ENCODE measurements around the gene RTBDN. TPM values are rescaled to one million over a fixed set of nuclear protein-coding genes. Genes with fewer than 3 reads are reported as not detected.
A peak's percentile ranks its signal among the peaks of the same experiment; 100 is the strongest.
"Not testable (repeated sequence)": the region's sequence is repeated elsewhere in the genome, so short reads cannot be mapped to it uniquely, and the experiment has no call there.

RTBDN gene
- total RNA-seq, 2 donors from 2014 or later, result not detected

DNA sequence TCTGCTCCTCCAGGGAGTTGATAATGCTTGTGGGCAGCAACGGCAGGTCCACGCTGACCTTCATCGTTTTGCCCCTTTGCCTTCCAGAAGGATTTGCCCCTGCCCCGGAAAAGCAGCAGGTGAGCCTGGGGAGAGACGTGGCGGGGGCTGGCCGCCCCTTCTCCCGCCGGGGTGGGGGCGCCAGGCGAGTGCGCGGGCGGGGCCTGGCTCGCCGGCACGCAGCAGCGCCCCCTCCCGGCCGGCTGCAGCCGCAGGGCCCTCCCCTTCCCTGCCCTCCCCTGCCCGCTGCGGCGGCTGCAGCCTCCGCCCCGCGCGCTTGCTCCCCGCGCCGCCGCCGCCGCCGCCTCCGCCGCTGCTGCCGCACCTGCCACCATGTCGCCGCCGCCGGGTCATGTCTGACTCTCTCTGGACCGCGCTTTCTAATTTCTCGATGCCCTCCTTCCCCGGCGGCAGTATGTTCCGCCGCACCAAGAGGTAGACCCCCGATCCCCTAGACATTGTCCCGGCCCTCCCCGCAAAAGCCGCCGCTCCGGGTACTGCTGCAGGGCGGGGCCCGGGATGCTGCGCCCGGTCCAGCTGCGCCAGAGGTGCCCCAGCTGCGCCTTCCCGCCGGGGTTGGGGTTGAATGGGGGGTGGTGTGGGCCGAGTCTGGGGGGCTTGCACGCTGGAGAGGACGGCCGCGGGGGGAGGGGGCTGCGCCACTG is 4.0 kb upstream of the RTBDN start, which contains the start of gene MAST1:
Gene MAST1 (plus strand): TSS at position 334 of the 704 bp plus-strand sequence. CDS start 58 bp downstream, at position 392.
- Mint-ChIP-seq H3K36me3 (peaks cover 4 to 17% of the 10 kb centered on the region in 2 donors), H3K9me3 (no peaks in the 10 kb centered on the region), H3K27ac (peak within 1 kb of the TSS in 1 of 2 donors; percentile 33)
- peak in 1 of 2 donors; percentile 70 for DNase-seq (ENCODE audit: low spot score in 2 of 2)
- ATAC-seq, result peak; percentile 52 to 70

DNA sequence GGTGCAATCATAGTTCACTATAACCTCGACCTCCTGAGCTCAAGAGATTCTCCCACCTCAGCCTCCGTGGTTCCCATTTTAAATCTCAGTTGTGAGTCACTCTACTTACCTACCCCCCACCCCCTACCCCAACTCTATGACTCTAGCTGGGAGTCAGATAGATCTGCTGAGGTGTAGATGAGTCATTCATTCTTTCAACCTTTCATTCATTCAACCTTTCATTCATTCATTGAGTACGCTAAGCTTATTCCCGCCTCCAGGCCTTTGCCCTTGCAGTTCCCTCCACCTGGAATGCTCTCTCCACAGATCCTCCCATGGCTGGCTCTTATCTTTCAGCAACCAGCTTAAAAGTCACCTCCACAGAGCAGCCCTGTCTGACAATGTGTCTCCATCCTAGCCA is 2.8 kb upstream of the RTBDN start:
- peak; percentile 53 to 77 for ATAC-seq
- Mint-ChIP-seq H3K27ac (no peak overlapping the region), H3K9me3 (no peaks in the 10 kb centered on the region), H3K36me3 (peaks cover 4 to 17% of the 10 kb centered on the region in 2 donors)
- no peak for DNase-seq (ENCODE audit: low spot score in 2 of 2)

DNA sequence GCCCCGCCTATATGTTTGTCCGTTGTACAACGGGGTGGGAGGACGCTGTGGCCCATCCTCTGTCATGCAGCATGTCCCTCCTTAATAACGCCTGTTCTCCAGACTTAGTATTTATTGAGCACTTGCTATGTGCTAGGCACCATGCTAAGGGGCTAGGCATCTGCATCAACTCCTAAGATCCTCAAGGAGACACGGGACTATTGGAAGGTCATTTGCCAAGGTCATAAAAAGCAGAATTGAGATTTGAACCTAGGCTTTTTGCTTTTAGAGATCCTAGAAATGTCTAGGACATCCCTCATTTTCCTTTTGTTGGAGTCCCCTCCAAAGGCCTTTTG is 2.1 kb upstream of the RTBDN start:
- Mint-ChIP-seq H3K27ac (no peak overlapping the region), H3K36me3 (peaks cover 4 to 17% of the 10 kb centered on the region in 2 donors), H3K9me3 (no peaks in the 10 kb centered on the region)
- ATAC-seq, result no peak
- no peak for DNase-seq (ENCODE audit: low spot score in 2 of 2)

DNA sequence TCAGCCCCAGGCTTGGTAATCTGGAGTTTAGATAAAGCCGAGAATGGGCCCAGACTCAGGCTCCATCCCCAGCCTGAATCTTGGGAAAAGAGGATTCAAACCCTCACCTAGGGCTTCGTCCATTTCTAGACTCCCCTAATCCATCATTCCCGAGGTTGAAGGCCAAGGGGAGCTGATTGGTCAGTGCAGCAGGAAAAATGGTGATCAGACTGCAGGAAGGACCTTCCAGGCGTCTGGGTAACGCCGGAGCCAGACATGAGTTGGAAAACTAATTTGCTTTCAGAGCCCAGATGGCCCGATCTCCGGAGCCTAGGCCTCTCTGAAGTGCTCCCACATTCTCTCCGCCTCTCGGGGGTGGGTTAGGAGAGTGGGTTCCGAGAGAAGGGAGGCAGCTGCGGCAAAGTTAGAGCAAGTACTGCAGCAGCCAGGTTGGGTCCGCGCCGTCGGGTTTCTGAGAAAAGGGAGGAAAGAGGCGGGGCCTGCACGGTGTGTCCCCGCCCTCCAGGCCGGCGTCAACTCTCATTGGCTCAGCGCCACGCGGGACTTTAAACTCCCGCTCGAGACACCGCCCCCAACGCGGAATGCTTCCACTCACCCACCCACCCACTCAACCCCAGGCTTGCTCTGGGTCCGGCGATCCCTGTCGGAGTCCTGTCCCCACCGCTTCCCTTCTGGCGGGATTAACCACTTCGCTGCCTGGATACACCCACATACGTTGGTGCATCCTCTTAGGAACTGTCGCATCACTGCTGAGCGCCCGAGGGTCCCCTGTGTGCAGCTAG is 788 bp upstream of the RTBDN start:
- Mint-ChIP-seq H3K36me3 (peaks cover 4 to 19% of the 10 kb centered on the region in 2 donors), H3K9me3 (no peaks in the 10 kb centered on the region), H3K27ac (no peak overlapping the region)
- DNase-seq (ENCODE audit: low spot score in 2 of 2) (peak in 1 of 2 donors; percentile 32), ATAC-seq (no peak)

DNA sequence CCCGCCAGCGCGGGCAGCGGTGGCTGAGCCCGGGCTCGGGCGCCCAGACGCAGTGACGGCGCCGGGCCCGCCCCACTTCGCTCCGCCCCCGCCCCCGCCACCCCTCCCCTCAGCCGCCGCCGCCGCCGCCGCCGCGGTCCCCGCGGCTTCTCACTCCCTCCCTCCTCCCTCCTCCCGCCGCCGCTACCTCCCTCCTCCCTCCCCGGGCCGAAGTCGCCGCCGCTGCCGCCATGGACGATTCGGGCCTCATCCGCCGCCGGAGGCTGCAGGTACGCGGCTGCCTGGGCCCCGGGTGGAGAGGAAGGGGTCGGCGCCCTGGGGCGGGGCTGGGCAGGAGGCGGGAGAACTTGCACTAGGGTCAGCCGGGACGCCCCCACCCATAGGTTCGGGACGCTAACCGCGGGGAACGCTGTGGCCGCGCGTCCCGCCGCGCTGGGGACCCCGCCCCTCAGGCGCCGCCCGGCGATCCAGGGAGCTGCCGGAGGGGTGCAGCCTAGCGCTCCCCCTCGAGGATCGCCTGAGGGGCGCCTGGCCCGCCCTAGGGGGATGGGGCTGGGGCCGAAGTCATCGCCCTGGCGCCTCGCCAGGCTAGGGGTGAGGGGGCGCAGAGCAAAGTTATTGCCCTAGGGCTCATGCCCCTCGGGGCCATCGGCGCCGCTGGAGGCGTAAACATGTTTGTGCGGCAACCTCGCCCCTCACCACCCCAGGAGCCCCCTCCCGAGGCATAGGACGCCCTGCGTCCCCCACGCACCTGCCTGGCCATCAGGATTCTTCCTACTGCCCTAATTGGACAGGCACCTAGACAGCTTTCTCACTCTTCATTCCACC is 427 bp downstream of the RTBDN start:
- Mint-ChIP-seq H3K27ac (no peak overlapping the region), H3K9me3 (no peaks in the 10 kb centered on the region), H3K36me3 (peaks cover 4 to 12% of the 10 kb centered on the region in 2 donors)
- ATAC-seq, result peak; percentile 15 to 18
- peak in 1 of 2 donors; percentile 24 for DNase-seq (ENCODE audit: low spot score in 2 of 2)

DNA sequence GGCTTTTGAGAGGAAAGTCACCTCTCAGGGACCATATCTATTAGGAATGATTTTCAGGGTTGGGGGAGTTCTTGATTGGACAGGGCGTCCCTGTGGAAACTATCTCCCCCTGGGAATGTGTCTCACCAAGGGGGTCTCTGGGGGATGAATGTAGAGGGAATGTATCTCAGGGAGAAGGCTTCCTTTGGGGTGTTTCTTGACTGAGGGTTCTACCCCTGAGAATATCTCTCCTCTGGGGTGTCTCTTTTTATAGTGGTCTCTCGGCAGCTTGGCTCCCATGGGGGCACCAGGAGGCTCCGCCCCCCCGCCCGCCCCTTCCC is 1.0 kb downstream of the RTBDN start:
- DNase-seq (ENCODE audit: low spot score in 2 of 2) (no peak), ATAC-seq (no peak)
- no peak overlapping the region for H3K27ac Mint-ChIP-seq
- H3K9me3 Mint-ChIP-seq, result no peaks in the 10 kb centered on the region
- peaks cover 4 to 12% of the 10 kb centered on the region in 2 donors for H3K36me3 Mint-ChIP-seq

DNA sequence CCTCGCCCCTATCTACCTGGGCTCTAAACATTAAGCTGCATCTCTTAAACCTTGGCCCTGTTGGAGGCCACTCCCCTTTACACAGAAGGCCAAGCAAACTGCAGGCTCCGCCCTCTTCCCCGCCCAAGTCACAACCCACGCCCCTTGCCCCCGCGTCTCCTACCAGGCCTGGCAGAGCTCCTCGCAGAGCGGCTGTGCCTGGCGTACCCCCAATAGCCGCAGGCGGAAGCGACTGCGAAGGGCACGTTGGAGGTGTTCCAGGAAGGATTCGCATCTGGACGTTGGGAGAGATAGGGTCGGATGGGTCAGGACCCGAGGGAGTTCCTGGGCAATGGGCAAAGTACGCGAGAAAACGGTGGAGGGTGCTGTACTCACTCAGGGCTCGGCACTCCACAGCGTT is 5.9 kb downstream of the RTBDN start:
- Mint-ChIP-seq H3K36me3 (peaks cover 5 to 6% of the 10 kb centered on the region in 2 donors), H3K9me3 (no peaks in the 10 kb centered on the region), H3K27ac (no peak overlapping the region)
- DNase-seq (ENCODE audit: low spot score in 2 of 2) (peak in 1 of 2 donors; percentile 57), ATAC-seq (peak; percentile 39 to 73)

DNA sequence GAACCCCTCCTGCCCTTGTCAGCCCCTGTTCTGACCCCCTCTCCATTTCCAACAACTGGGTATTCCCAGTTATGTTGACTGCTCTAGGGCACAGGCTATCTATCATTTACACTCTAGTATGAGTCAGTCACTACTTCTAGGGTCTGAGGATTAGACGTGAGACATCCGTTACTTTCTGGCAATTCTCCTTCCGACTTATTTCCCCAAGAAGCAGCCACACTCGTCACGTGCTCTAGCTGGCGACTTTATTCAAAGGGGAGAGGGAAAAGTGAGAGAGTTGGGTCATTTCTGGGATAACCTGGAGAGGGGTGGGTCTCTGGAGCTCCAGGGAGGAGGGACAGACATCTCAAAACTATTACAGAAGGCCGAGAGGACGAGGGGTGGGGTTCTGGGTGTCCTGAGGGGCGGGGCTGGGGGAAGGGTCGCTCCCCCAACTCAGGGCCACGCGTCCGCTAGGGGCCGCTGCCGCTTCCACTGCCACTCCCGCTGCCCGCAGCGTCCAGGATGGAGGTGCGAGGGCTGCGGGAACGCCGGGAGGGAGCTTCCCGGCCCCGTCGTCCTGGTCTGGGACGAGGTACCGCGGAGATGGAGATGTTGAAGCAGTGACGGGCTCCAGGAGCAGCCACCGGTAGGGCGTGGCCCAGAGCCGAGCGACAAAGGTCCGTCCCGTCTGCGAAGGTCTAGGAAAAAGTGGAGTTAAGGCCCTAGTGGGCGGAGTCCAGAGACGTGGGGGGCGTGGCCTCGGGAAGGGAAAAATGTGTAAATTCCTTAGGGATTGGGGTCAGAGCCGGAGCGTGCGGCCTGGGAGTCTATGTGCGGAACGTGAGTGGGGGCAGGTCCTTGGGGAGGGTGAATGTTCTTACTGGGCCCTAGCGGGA is 8.9 kb downstream of the RTBDN start:
- Mint-ChIP-seq H3K27ac (no peak overlapping the region), H3K9me3 (peaks cover 4 to 7% of the 10 kb centered on the region in 2 donors), H3K36me3 (peaks cover 6 to 11% of the 10 kb centered on the region in 2 donors)
- DNase-seq (ENCODE audit: low spot score in 2 of 2), result peak in 1 of 2 donors; percentile 67
- peak; percentile 67 for ATAC-seq

DNA sequence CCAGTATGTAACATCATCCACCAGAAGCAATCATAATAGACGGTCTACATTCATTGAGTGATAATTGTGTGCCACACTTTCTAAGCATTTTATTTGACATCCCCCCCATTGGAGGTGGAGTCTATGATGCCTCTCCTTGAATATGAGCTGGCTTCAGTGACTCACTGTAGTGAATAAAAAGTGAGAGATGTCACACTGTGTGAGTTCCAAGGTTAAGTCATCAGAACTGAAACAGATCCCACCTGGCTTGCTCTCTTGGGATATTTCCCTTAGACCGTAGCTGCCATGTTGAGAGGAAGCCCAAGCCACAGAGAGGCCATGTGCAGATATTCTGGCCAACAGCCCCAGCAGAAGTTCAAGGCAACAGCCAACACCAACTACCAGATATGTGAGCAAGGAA is 12.6 kb downstream of the RTBDN start:
- ATAC-seq (peak; percentile 47 to 55), DNase-seq (ENCODE audit: low spot score in 2 of 2) (no peak)
- peaks cover 5 to 11% of the 10 kb centered on the region in 2 donors for H3K36me3 Mint-ChIP-seq
- H3K9me3 Mint-ChIP-seq, result peaks cover 4 to 7% of the 10 kb centered on the region in 2 donors
- peak overlapping the region in 1 of 2 donors; percentile 10 for H3K27ac Mint-ChIP-seq

DNA sequence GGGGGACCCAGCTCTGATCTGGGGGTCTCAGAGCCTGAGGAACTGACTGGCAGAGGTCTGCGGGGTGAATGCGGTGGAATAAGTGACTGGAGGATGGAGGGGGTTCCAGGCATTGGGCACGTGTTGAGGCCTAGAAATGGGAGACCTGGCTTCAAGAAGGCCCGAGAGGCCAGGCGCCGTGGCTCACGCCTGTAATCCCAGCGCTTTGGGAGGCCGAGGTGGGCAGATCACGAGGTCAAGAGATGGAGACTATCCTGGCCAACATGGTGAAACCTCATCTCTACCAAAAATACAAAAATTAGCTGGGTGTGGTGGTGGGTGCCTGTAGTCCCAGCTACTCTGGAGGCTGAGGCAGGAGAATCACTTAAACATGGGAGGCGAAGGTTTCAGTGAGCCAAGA is 16.6 kb downstream of the RTBDN start:
- not testable (repeated sequence) for H3K9me3 Mint-ChIP-seq; ATAC-seq; H3K36me3 Mint-ChIP-seq; H3K27ac Mint-ChIP-seq; DNase-seq (ENCODE audit: low spot score in 2 of 2)

DNA sequence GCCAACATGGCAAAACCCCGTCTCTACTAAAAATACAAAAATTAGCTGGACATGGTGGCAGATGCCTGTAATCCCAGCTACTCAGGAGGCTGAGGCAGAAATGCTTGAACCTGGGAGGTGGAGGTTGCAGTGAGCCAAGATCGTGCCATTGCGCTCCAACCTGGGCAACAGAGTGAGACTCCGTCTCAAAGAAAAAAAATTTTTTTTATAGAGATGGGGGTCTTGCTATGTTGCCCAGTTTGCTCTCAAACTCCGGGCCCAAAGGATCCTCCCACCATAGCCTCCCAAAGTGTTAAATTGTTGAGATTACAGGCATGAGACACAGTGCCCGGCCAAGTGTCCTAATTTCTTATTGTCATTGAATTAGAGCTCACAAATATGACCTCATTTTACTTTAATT is 17.2 kb downstream of the RTBDN start:
- not testable (repeated sequence) for ATAC-seq; H3K27ac Mint-ChIP-seq; DNase-seq (ENCODE audit: low spot score in 2 of 2); H3K9me3 Mint-ChIP-seq
- H3K36me3 Mint-ChIP-seq, result peaks cover 10% of the 10 kb centered on the region in 2 donors

DNA sequence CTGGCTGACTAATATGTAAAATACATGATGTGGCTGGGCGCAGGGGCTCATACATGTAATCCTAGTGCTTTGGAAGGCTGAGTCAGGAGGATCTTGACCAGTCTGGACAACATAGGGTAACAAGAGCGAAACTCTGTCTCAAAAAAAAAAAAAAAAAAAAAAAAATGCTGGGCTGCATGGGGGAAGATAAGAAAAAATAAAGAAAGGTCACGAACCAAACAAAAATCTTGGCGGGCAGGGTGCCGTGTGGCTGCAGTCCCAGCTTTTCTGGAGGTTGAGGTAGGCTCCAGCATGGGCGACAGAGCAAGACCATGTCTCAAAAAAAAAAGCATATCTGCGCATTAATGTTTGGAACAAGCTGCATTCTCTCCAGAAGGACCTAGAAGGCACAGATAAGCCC is 19.3 kb downstream of the RTBDN start:
- Mint-ChIP-seq H3K36me3 (peaks cover 4 to 5% of the 10 kb centered on the region in 2 donors), H3K9me3 (no peaks in the 10 kb centered on the region), H3K27ac (no peak overlapping the region)
- DNase-seq (ENCODE audit: low spot score in 2 of 2), result no peak
- no peak for ATAC-seq

DNA sequence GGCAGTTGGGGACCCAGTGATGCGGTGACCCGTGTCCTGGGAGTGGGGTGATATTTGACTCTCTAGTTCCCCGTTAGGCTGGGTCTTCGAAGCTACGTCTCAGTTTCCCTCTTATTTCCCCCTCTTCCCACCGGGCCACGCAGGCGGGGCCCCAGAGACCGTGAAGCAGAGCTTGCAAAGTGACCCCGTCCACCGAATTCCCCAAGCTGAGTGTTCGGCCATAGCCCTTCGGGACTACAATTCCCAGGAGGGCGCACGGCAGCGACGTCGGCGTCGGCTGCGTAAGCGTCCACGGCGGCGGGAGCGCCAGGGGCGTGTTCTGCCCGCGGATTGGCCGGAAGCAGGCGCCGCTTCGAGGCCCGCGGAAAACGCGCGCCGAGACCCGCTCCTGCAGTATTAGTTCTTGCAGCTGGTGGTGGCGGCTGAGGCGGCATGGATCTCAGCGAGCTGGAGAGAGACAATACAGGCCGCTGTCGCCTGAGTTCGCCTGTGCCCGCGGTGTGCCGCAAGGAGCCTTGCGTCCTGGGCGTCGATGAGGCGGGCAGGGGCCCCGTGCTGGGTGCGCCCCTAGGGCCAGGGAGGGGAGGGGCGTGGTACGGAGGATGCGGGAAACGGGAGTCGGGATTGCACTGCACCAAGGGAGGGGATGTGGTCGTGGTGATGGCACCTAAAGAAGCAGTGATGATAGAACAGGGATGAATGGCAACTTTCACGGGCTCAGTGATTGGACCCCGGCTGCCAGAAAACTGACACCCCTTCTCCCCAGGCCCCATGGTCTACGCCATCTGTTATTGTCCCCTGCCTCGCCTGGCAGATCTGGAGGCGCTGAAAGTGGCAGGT is 27.9 kb downstream of the RTBDN start, which contains the start of gene RNASEH2A:
Gene RNASEH2A (plus strand): TSS at position 343 of the 840 bp plus-strand sequence. CDS start 90 bp downstream, at position 433.
- H3K36me3 Mint-ChIP-seq, result peaks cover 15 to 21% of the 10 kb centered on the region in 2 donors
- DNase-seq (ENCODE audit: low spot score in 2 of 2) (peak; percentile 88 to 89), ATAC-seq (peak; percentile 88 to 92)
- no peaks in the 10 kb centered on the region for H3K9me3 Mint-ChIP-seq
- H3K27ac Mint-ChIP-seq, result peak within 1 kb of the TSS; percentile 91 to 95

DNA sequence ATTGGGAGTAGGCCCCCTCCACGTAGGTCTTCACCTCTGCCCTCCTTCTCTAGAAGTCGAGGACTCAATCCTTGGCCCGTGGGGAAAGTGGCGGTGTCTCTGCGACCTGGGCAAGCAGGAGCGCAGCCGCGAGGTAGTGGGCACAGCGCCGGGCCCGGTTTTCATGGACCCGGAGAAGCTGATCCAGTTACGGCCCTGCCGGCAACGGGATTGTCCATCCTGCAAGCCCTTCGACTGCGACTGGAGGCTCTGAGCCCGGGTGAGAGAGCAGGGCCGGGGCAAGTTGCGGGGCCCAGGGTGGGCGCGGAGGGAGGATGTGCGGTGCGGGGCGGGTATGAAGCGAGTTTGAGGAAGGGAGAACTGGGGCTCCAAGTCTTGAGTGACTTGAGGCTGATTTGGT is 30.3 kb downstream of the RTBDN start:
- DNase-seq (ENCODE audit: low spot score in 2 of 2) (no peak), ATAC-seq (no peak)
- no peaks in the 10 kb centered on the region for H3K9me3 Mint-ChIP-seq
- no peak overlapping the region for H3K27ac Mint-ChIP-seq
- H3K36me3 Mint-ChIP-seq, result peaks cover 24 to 31% of the 10 kb centered on the region in 2 donors
